ENCODE results near the gene NKX2-2.

- TF ChIP-seq, protein P1, sequence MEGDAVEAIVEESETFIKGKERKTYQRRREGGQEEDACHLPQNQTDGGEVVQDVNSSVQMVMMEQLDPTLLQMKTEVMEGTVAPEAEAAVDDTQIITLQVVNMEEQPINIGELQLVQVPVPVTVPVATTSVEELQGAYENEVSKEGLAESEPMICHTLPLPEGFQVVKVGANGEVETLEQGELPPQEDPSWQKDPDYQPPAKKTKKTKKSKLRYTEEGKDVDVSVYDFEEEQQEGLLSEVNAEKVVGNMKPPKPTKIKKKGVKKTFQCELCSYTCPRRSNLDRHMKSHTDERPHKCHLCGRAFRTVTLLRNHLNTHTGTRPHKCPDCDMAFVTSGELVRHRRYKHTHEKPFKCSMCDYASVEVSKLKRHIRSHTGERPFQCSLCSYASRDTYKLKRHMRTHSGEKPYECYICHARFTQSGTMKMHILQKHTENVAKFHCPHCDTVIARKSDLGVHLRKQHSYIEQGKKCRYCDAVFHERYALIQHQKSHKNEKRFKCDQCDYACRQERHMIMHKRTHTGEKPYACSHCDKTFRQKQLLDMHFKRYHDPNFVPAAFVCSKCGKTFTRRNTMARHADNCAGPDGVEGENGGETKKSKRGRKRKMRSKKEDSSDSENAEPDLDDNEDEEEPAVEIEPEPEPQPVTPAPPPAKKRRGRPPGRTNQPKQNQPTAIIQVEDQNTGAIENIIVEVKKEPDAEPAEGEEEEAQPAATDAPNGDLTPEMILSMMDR (IDR thresholded peaks at IDR 0.05): no peak
- TF ChIP-seq POLR2A (IDR thresholded peaks at IDR 0.05) (no peak), EP300 (IDR thresholded peaks at IDR 0.05; ENCODE audit: low read depth) (no peak), POLR2AphosphoS5 (IDR thresholded peaks at IDR 0.05) (no peak)
These were observed 7.1 kb upstream of the NKX2-2 start for GRCh38 chr20:21520702-21521595.
